ENCODE measurements around the gene NSMF.

The NSMF gene

GRCh38 chr9:137499416-137499815, 40.3 kb upstream of the NSMF start:
- Histone ChIP-seq H3K9ac (ENCODE audit: low read length in 2 of 2) (no peak overlapping the region), H3K4me1 (ENCODE audit: control insufficient read depth, insufficient read depth, low read length) (no peaks in the 10 kb centered on the region), H3K9me3 (ENCODE audit: control insufficient read depth in 2 of 2, low read length in 2 of 2) (no peaks in the 10 kb centered on the region), H3K27ac (ENCODE audit: low read length) (no peak overlapping the region), H3K4me3 (ENCODE audit: low read length in 2 of 2) (no peak overlapping the region), H3K36me3 (ENCODE audit: control insufficient read depth in 2 of 2, insufficient read depth in 2 of 2, low read length in 2 of 2) (no peaks in the 10 kb centered on the region), H3K27me3 (ENCODE audit: control insufficient read depth in 1 of 2, insufficient read depth in 2 of 2, low read length in 2 of 2) (no peaks in the 10 kb centered on the region)

DNA sequence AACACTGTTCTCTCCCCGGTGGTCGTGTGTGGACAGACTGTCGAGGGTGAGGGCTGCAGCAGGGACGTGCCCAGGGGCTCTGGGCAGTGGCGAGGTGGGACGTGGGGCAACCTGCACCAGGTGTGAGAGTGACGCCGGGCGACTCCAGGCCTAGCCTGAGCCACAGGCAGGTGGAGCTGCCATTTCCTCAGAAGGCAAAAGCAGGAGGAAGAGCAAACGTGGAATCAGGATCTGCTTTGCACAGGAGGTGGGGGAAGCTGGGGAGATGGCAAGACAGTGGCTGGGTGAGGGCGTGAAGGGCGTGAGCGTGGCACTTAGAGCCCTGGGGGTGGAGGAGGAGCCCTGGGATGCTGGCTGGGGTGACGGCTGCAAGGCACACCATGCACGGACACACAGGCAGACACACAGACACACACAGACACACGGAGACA, 39.6 kb upstream of the NSMF start:
- H3K4me3 ChIP-seq (ENCODE audit: low read length in 2 of 2): no peak overlapping the region

DNA sequence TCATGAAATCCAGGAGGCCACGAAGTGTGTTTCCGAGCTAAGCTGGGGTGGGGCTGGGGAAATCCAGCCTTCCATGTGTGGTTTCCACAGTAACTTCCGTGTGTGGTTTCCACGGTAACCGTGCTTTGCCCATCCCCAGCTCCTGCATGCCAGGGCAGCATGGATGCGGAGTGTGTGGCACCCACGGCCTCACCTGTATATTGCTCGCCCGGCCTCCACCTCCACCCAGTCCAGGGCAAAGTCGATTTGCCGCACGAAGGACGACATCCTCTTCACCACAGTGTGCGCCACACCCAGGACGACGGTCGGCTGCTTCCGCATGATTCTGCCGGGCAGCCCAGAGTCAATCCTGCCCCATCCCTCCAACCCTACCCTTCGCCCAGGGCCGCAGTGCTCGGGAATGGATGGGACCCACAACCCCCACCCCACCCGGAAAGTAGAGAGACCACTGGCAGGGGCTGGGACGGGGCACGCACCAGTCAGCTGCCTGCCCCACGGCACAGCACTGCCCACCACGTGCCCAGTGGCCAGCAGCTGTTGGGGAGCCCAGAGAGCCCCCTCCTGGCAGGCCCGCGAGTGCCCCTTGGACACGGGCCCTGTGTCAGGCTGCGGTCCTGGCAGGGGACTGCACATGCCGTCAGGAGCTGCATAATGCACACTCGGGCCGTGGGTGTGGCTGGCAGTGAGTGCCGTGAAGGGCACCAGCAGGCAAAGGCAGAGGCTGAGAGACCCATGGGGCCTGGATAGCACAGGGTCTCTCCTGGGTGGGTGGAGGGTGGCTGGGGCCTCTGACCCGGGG, 39.0 kb upstream of the NSMF start:
- H3K9me3 ChIP-seq (ENCODE audit: control insufficient read depth in 2 of 2, low read length in 2 of 2): no peaks in the 10 kb centered on the region
- H3K36me3 ChIP-seq (ENCODE audit: control insufficient read depth in 2 of 2, insufficient read depth in 2 of 2, low read length in 2 of 2): no peaks in the 10 kb centered on the region
- H3K4me3 ChIP-seq (ENCODE audit: low read length in 2 of 2): no peak overlapping the region
- no peaks in the 10 kb centered on the region for H3K27me3 ChIP-seq (ENCODE audit: control insufficient read depth in 1 of 2, insufficient read depth in 2 of 2, low read length in 2 of 2)
- no peaks in the 10 kb centered on the region for H3K4me1 ChIP-seq (ENCODE audit: control insufficient read depth, insufficient read depth, low read length)
- no peak overlapping the region for H3K9ac ChIP-seq (ENCODE audit: low read length in 2 of 2)
- H3K27ac ChIP-seq (ENCODE audit: low read length): no peak overlapping the region

More for the DNA sequence above, 39.6 kb upstream of the NSMF start:
- H3K4me1 ChIP-seq (ENCODE audit: control insufficient read depth, insufficient read depth, low read length): no peaks in the 10 kb centered on the region
- H3K36me3 ChIP-seq (ENCODE audit: control insufficient read depth in 2 of 2, insufficient read depth in 2 of 2, low read length in 2 of 2): no peaks in the 10 kb centered on the region
- H3K9me3 ChIP-seq (ENCODE audit: control insufficient read depth in 2 of 2, low read length in 2 of 2): no peaks in the 10 kb centered on the region
- H3K9ac ChIP-seq (ENCODE audit: low read length in 2 of 2): no peak overlapping the region
- H3K27ac ChIP-seq (ENCODE audit: low read length): no peak overlapping the region
- H3K27me3 ChIP-seq (ENCODE audit: control insufficient read depth in 1 of 2, insufficient read depth in 2 of 2, low read length in 2 of 2): no peaks in the 10 kb centered on the region

GRCh38 chr9:137496601-137497375, 37.7 kb upstream of the NSMF start:
- Histone ChIP-seq H3K27ac (ENCODE audit: low read length) (no peak overlapping the region), H3K36me3 (ENCODE audit: control insufficient read depth in 2 of 2, insufficient read depth in 2 of 2, low read length in 2 of 2) (peaks cover 0 to under 1% of the 10 kb centered on the region in 2 donors), H3K9me3 (ENCODE audit: control insufficient read depth in 2 of 2, low read length in 2 of 2) (no peaks in the 10 kb centered on the region), H3K27me3 (ENCODE audit: control insufficient read depth in 1 of 2, insufficient read depth in 2 of 2, low read length in 2 of 2) (no peaks in the 10 kb centered on the region), H3K4me1 (ENCODE audit: control insufficient read depth, insufficient read depth, low read length) (no peaks in the 10 kb centered on the region), H3K9ac (ENCODE audit: low read length in 2 of 2) (no peak overlapping the region), H3K4me3 (ENCODE audit: low read length in 2 of 2) (no peak overlapping the region)

DNA sequence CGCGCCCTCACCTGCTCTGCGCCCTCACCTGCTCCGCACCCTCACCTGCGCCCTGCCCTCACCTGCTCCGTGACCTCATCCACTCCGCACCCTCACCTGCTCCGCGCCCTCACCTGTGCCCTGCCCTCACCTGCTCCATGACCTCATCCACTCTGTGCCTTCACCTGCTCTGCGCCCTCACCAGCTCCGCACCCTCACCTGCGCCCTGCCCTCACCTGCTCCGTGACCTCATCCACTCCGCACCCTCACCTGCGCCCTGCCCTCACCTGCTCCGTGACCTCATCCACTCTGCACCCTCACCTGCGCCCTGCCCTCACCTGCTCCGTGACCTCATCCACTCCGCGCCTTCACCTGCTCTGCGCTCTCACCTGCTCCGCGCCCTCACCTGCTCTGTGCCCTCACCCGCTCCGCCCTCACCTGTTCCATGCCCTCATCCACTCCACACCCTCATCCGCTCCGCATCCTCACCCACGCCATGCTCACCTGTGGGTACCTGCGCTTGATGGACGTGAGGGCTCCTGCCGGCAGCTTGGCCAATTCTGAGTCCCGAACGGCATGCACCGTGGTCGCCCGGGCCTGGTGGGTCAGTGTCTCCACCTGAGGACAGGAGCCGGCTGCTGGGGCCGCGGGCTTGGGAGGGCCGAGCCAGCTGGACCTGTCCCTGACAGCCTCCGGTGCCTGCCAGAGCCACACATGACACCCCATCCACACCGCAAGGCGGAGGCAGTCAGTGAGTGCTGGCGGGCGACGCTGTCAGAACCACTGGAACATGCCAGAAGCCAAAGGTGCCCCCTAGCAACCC, 35.6 kb upstream of the NSMF start:
- Histone ChIP-seq H3K4me1 (ENCODE audit: control insufficient read depth, insufficient read depth, low read length) (no peaks in the 10 kb centered on the region), H3K9ac (ENCODE audit: low read length in 2 of 2) (no peak overlapping the region), H3K36me3 (ENCODE audit: control insufficient read depth in 2 of 2, insufficient read depth in 2 of 2, low read length in 2 of 2) (peaks cover 0 to 2% of the 10 kb centered on the region in 2 donors), H3K4me3 (ENCODE audit: low read length in 2 of 2) (no peak overlapping the region), H3K9me3 (ENCODE audit: control insufficient read depth in 2 of 2, low read length in 2 of 2) (no peaks in the 10 kb centered on the region), H3K27ac (ENCODE audit: low read length) (no peak overlapping the region), H3K27me3 (ENCODE audit: control insufficient read depth in 1 of 2, insufficient read depth in 2 of 2, low read length in 2 of 2) (no peaks in the 10 kb centered on the region)

- Histone ChIP-seq H3K9ac (ENCODE audit: low read length in 2 of 2) (no peak overlapping the region), H3K27ac (ENCODE audit: low read length) (no peak overlapping the region), H3K4me3 (ENCODE audit: low read length in 2 of 2) (no peak overlapping the region)
These were observed 35.0 kb upstream of the NSMF start for GRCh38 chr9:137494104-137494544.

DNA sequence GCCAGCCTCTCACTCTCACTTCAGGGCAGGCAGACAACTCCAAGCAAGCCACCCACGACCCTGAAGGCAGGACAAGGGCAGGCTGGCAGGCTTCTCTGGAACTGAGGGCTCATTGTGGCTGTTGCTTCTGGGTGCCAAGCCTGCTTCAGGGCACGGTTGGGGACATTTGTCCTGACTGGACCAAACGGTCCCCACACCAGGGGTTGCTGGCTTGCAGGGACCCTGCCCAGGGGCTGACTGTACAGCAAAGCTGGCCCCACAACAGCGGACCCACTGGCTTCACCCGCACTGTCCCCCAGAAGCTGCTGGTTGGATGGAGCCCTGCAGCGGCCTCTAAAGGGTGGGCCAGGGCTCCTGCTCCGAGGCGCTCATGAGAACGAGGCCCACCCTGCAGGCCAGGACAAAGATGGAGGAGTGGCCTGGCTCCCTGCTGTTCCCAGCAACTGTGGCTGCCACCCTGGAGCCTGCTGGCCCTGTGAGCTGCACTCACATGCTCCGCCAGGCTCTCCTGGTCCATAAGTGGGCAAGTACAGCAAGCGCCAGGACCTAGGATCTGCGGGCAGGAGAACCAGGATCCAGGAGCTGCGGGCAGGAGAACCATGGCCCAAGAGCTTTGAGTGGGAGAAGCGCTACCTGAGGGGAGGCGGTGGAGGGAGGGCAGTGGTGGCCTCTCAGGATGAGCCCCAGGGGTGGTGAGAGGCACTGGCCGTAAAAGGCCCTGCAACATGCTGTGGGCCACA, 34.4 kb upstream of the NSMF start:
- no peaks in the 10 kb centered on the region for H3K9me3 ChIP-seq (ENCODE audit: control insufficient read depth in 2 of 2, low read length in 2 of 2)
- peaks cover 0 to 2% of the 10 kb centered on the region in 2 donors for H3K36me3 ChIP-seq (ENCODE audit: control insufficient read depth in 2 of 2, insufficient read depth in 2 of 2, low read length in 2 of 2)
- H3K9ac ChIP-seq (ENCODE audit: low read length in 2 of 2): no peak overlapping the region
- no peak overlapping the region for H3K27ac ChIP-seq (ENCODE audit: low read length)
- H3K27me3 ChIP-seq (ENCODE audit: control insufficient read depth in 1 of 2, insufficient read depth in 2 of 2, low read length in 2 of 2): no peaks in the 10 kb centered on the region
- H3K4me3 ChIP-seq (ENCODE audit: low read length in 2 of 2): no peak overlapping the region
- no peaks in the 10 kb centered on the region for H3K4me1 ChIP-seq (ENCODE audit: control insufficient read depth, insufficient read depth, low read length)

More at GRCh38 chr9:137494104-137494544, 35.0 kb upstream of the NSMF start:
- Histone ChIP-seq H3K4me1 (ENCODE audit: control insufficient read depth, insufficient read depth, low read length) (no peaks in the 10 kb centered on the region), H3K9me3 (ENCODE audit: control insufficient read depth in 2 of 2, low read length in 2 of 2) (no peaks in the 10 kb centered on the region), H3K27me3 (ENCODE audit: control insufficient read depth in 1 of 2, insufficient read depth in 2 of 2, low read length in 2 of 2) (no peaks in the 10 kb centered on the region), H3K36me3 (ENCODE audit: control insufficient read depth in 2 of 2, insufficient read depth in 2 of 2, low read length in 2 of 2) (peaks cover 0 to 2% of the 10 kb centered on the region in 2 donors)

- Histone ChIP-seq H3K4me3 (ENCODE audit: low read length in 2 of 2) (no peak overlapping the region), H3K27me3 (ENCODE audit: control insufficient read depth in 1 of 2, insufficient read depth in 2 of 2, low read length in 2 of 2) (no peaks in the 10 kb centered on the region), H3K27ac (ENCODE audit: low read length) (no peak overlapping the region), H3K9ac (ENCODE audit: low read length in 2 of 2) (no peak overlapping the region), H3K9me3 (ENCODE audit: control insufficient read depth in 2 of 2, low read length in 2 of 2) (no peaks in the 10 kb centered on the region), H3K4me1 (ENCODE audit: control insufficient read depth, insufficient read depth, low read length) (no peaks in the 10 kb centered on the region), H3K36me3 (ENCODE audit: control insufficient read depth in 2 of 2, insufficient read depth in 2 of 2, low read length in 2 of 2) (peaks cover 0 to 4% of the 10 kb centered on the region in 2 donors)
These were observed 33.6 kb upstream of the NSMF start for GRCh38 chr9:137492464-137493363.

DNA sequence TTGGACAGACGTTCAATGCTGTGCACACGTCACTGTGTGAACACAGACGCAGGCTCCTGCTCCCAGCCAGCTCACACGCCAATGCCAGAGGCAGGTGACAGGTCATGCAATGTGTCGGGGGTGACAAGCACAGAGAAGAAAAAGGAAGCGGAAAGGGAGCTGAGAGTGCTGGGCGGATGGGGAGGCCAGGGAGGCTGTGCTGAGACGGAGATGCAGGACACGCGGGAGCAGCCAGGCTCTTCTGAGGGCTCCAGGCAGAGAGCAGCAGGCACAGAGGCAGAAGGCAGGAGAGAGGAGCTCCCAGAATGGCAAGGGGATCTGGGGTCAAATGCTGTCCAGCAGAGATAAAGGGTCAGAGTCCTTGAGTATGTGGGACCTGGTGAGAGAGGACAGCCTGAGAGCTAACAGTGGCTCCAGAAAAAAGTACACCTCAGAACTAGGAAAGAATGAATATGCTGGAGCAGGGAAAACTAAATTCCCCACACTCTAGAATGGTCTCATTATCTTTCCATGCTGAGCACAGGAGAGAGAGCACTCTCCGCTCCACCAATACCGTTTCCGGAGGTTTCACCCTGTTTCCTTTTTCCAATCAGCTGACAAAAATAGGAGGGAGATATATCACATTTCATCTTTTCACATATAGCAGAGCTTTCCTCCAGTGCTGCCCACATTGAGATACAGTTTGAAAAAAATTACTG, 32.8 kb upstream of the NSMF start:
- no peak overlapping the region for H3K4me3 ChIP-seq (ENCODE audit: low read length in 2 of 2)
- H3K27me3 ChIP-seq (ENCODE audit: control insufficient read depth in 1 of 2, insufficient read depth in 2 of 2, low read length in 2 of 2): no peaks in the 10 kb centered on the region

More for the DNA sequence above, 32.8 kb upstream of the NSMF start:
- H3K27ac ChIP-seq (ENCODE audit: low read length): no peak overlapping the region
- no peaks in the 10 kb centered on the region for H3K4me1 ChIP-seq (ENCODE audit: control insufficient read depth, insufficient read depth, low read length)
- H3K36me3 ChIP-seq (ENCODE audit: control insufficient read depth in 2 of 2, insufficient read depth in 2 of 2, low read length in 2 of 2): peaks cover 0 to 5% of the 10 kb centered on the region in 2 donors
- H3K9ac ChIP-seq (ENCODE audit: low read length in 2 of 2): no peak overlapping the region
- no peaks in the 10 kb centered on the region for H3K9me3 ChIP-seq (ENCODE audit: control insufficient read depth in 2 of 2, low read length in 2 of 2)
